Stimulated activated CD8-positive, alpha-beta memory T cell treated with anti-CD3 and anti-CD28 coated beads, Interleukin-4, amount 100 ng/mL, for 48 hours (primary cell): Measurements from ENCODE around the gene MAMSTR.
"Not testable (repeated sequence)": the region's sequence is repeated elsewhere in the genome, so short reads cannot be mapped to it uniquely, and the experiment has no call there.

Source experiments
- DNase-seq: peaks from one replicate; pipeline ENCODE4 v3.0.0-alpha.2; 2020

The MAMSTR gene

GRCh38 chr19:48718106-48718505, 1.4 kb downstream of the MAMSTR start:
- not testable (repeated sequence) for DNase-seq

GRCh38 chr19:48716562-48717291, 2.8 kb downstream of the MAMSTR start:
- DNase-seq, result no peak

- DNase-seq, result no peak
Measured at GRCh38 chr19:48715681-48716171, 3.8 kb downstream of the MAMSTR start.

- no peak for DNase-seq
Measured at GRCh38 chr19:48714759-48715675, 4.5 kb downstream of the MAMSTR start.

GRCh38 chr19:48713864-48714755, 5.4 kb downstream of the MAMSTR start:
- peak; percentile 98 for DNase-seq

- no peak for DNase-seq
Measured at GRCh38 chr19:48713041-48713863, 6.3 kb downstream of the MAMSTR start.

- no peak for DNase-seq
Measured at GRCh38 chr19:48711106-48711662, 8.3 kb downstream of the MAMSTR start.

- DNase-seq, result no peak
Measured at GRCh38 chr19:48708471-48708870, 11.1 kb downstream of the MAMSTR start.

GRCh38 chr19:48705431-48705830, 14.1 kb downstream of the MAMSTR start:
- DNase-seq, result no peak

- no peak for DNase-seq
Measured at GRCh38 chr19:48703316-48703715, 16.2 kb downstream of the MAMSTR start.

- no peak for DNase-seq
Measured at GRCh38 chr19:48702701-48703100, 16.8 kb downstream of the MAMSTR start.

GRCh38 chr19:48698046-48698445, 21.5 kb downstream of the MAMSTR start:
- DNase-seq, result no peak

- no peak for DNase-seq
Measured at GRCh38 chr19:48696353-48697010, 23.0 kb downstream of the MAMSTR start.

GRCh38 chr19:48695743-48696352, 23.7 kb downstream of the MAMSTR start, which contains the start of gene FUT2:
Gene FUT2, plus strand, starts transcription at chr19:48695971. Its CDS starts 6,986 bp downstream, at chr19:48702957.
- DNase-seq, result no peak

GRCh38 chr19:48693629-48694028, 25.9 kb downstream of the MAMSTR start:
- not testable (repeated sequence) for DNase-seq

- no peak for DNase-seq
Measured at GRCh38 chr19:48689449-48689848, 30.1 kb downstream of the MAMSTR start.

GRCh38 chr19:48687776-48688175, 31.7 kb downstream of the MAMSTR start:
- DNase-seq, result no peak

GRCh38 chr19:48686637-48687036, 32.9 kb downstream of the MAMSTR start:
- not testable (repeated sequence) for DNase-seq

- no peak for DNase-seq
Measured at GRCh38 chr19:48686088-48686487, 33.4 kb downstream of the MAMSTR start.

- no peak for DNase-seq
Measured at GRCh38 chr19:48685583-48685982, 33.9 kb downstream of the MAMSTR start.
